GM12891 (cell line): ENCODE measurements around the gene SLAMF6.
"Not testable (repeated sequence)": the region's sequence is repeated elsewhere in the genome, so short reads cannot be mapped to it uniquely, and the experiment has no call there.

Experiments used
- DNase-seq: peaks from one replicate; pipeline ENCODE4 v3.0.0; 2011; ENCODE audit warnings: low spot score; ENCODE audit not compliant: insufficient read length
- FAIRE-seq: peaks from 2 replicates; lab custom pipeline; 2011; peaks lifted over from hg19 to GRCh38; lab: Jason Lieb, UNC
- PAX5 ChIP-seq: IDR thresholded peaks from 2 replicates; pipeline ENCODE4 v1.6.1; 2011; ENCODE audit warnings: low read length, moderate library complexity, mild to moderate bottlenecking; ENCODE audit not compliant: insufficient read depth, severe bottlenecking
- POLR2A ChIP-seq: IDR thresholded peaks from 2 replicates; pipeline ENCODE4 v1.6.1; 2011; ENCODE audit warnings: low read depth, low read length, control low read depth
- POLR2AphosphoS5 ChIP-seq: IDR thresholded peaks from 2 replicates; pipeline ENCODE4 v1.6.1; 2011; ENCODE audit warnings: low read depth, low read length, control low read depth
- POU2F2 ChIP-seq: IDR thresholded peaks from 2 replicates; pipeline ENCODE4 v1.6.1; 2011; ENCODE audit warnings: low read depth, mild to moderate bottlenecking, control low read depth, low read length, moderate library complexity
- SPI1 ChIP-seq: IDR thresholded peaks from 2 replicates; pipeline ENCODE4 v1.6.1; 2011; ENCODE audit warnings: low read depth, low read length, control low read depth
- TAF1 ChIP-seq: IDR thresholded peaks from 2 replicates; pipeline ENCODE4 v1.6.1; 2011; ENCODE audit warnings: low read depth, low read length, control low read depth

SLAMF6 gene

DNA sequence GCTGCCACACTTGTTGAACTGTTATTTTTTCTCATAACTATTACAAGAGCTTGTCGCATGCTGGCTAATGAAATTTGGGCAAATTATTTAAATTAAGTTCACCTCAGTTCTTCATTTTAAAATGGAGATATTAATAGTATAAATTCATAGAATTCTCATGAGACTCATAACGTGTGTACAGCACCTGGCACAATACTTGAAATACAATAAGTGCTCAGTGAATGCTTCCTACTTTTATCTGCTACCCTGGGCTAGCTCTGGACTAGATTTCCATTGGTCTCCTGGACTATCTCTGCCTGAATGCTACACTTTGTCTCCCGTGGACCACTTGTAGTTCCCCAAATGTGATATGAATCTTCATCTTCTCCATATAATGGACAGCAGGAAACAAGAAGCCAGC, 919 bp downstream of the SLAMF6 start:
- FAIRE-seq (peak; percentile 84), DNase-seq (no peak)
- TF ChIP-seq SPI1 (no peak), PAX5 (no peak), POLR2A (no peak), POU2F2 (no peak), POLR2AphosphoS5 (no peak), TAF1 (no peak)

- TF ChIP-seq PAX5: no peak
- no peak for TF ChIP-seq POU2F2
- no peak for TF ChIP-seq POLR2AphosphoS5
- no peak for TF ChIP-seq SPI1
- no peak for TF ChIP-seq TAF1
- TF ChIP-seq POLR2A: no peak
- DNase-seq (no peak), FAIRE-seq (peak; percentile 59)
Observed at GRCh38 chr1:160521554-160521953, 1.5 kb downstream of the SLAMF6 start.

DNA sequence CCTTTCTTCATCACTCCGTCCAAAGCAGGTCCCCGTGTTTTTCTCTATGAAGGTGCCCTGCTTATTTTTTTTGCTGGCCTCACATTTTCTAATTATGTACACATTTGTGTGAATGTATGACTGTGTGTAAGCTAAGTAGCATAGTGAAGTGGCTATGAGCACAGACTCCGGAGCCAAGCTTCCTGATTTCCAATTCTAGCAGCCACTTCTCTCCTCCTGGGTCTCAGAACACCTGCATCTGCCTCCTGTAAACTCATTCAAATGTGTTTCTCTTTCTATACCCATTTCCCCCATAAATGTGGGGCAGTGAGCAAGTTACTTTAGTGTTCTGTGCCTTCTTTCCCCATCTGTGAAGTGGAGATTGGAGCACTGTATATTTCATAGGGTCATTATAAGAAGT, 2.1 kb downstream of the SLAMF6 start:
- FAIRE-seq: peak; percentile 93
- no peak for TF ChIP-seq POLR2A
- TF ChIP-seq TAF1: no peak
- TF ChIP-seq POLR2AphosphoS5: no peak
- no peak for TF ChIP-seq SPI1
- TF ChIP-seq PAX5: no peak
- no peak for TF ChIP-seq POU2F2
- no peak for DNase-seq

GRCh38 chr1:160520582-160520981, 2.5 kb downstream of the SLAMF6 start:
- DNase-seq (no peak), FAIRE-seq (no peak)
- TF ChIP-seq TAF1 (no peak), PAX5 (no peak), POLR2AphosphoS5 (no peak), POU2F2 (no peak), SPI1 (no peak), POLR2A (no peak)

DNA sequence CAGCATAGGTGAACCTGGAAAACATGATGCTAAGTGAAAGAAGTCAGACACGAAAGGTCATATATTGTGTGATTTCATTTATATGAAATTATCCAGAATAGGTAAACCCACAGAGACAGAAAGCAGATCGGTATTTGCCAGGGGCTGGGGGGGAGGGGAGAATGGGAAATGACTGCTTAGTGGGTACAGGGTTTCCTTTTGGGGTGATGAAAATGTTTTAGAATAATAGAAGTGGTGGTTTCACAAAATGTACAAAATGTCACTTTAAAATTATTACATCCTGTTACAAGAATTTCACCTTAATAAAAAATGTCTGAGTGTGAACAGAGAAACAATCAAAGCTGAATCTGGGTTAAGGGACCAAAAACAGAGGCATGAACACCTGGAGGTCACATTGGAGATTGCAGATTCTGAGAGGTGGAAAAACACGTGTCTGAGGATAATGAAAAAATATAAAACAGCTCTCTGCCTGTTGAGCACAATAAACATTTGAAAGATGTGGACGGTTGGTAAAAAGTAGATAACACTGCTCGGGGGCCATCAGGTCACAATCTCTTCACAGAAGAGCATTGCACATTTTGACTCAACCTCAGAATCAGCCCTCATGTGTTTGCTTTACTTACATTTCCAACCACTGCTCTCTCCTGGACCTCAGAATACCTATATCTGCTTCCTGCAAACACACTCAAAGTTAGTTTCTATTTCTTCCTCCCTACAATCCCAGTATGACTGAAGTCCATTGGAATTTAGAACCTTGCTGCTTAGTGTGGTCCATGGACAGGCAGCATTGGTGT, 3.2 kb downstream of the SLAMF6 start:
- DNase-seq (no peak), FAIRE-seq (peak; percentile 97)
- no peak for TF ChIP-seq POU2F2
- no peak for TF ChIP-seq TAF1
- TF ChIP-seq POLR2A: no peak
- TF ChIP-seq SPI1: no peak
- TF ChIP-seq PAX5: no peak

- FAIRE-seq: peak; percentile 23
- DNase-seq: not testable (repeated sequence)
Observed at GRCh38 chr1:160517519-160517918, 5.5 kb downstream of the SLAMF6 start.

DNA sequence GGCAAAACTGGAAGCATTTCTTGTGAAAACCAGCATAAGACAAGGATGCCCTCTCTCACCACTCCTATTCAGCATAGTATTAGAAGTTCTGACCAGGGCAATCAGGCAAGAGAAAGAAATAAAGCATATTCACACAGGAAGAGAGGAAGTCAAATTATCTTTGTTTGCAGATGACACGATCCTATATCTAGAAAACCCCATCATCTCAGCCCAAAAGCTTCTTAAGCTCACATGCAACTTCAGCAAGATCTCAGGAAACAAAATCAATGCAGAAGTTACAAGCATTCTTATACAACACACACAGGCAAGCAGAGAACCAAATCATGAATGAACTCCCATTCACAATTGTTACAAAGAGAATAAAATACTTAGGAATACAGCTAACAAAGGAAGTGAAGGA, 7.1 kb downstream of the SLAMF6 start:
- FAIRE-seq: peak; percentile 20
- not testable (repeated sequence) for DNase-seq

GRCh38 chr1:160504651-160505050, 18.4 kb downstream of the SLAMF6 start:
- FAIRE-seq (no peak), DNase-seq (no peak)
- TF ChIP-seq POLR2AphosphoS5 (no peak), PAX5 (no peak), POU2F2 (no peak), POLR2A (no peak), TAF1 (no peak), SPI1 (no peak)

- FAIRE-seq (no peak), DNase-seq (no peak)
- TF ChIP-seq TAF1 (no peak), POU2F2 (no peak), POLR2A (no peak), PAX5 (no peak), POLR2AphosphoS5 (no peak), SPI1 (no peak)
Observed at GRCh38 chr1:160503087-160503486, 20.0 kb downstream of the SLAMF6 start.

DNA sequence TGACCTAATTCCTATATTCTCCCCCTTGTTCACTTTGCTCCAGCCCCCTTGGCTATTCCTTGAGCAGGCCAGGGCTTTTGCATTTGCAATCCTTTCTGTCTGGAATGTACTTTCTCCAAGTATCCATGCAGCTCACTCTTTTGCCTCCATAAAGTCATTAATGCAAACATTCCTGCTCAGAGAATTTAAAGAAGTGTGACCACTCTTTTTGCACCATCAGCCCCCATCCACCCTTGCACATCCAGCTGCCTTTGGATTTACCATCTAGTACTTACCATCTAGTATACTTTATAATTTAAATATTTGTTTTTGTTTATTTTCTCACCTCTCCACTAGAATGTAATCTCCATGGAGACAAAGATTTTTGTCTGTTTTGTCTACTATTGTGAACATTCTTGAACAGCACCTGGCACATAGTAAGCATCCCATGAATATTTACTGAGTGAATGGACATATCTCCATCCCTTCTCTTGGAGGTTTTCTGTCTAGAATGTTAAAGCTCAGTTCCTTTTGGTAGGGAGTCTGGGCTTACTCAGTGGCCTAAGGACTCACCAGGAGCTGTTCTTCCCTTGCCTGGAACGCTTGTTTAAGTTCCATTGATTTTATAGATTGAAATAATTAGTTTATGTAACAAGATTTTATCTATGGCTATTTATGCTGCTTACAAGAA, 22.6 kb downstream of the SLAMF6 start:
- TF ChIP-seq POLR2AphosphoS5: no peak
- TF ChIP-seq POLR2A: no peak
- no peak for TF ChIP-seq POU2F2
- no peak for TF ChIP-seq SPI1
- no peak for TF ChIP-seq TAF1
- no peak for TF ChIP-seq PAX5
- no peak for DNase-seq
- no peak for FAIRE-seq
